Omental fat pad (tissue), 4 donors: ENCODE measurements around the gene ACOXL. TPM values are rescaled to one million over a fixed set of nuclear protein-coding genes. Genes with fewer than 3 reads are reported as not detected.

ENCODE experiments used
- ATAC-seq: fragments of 150-250 bp; one replicate; pipeline ENCODE4 v1.9.1; 2016; ENCODE audit warnings: mild to moderate bottlenecking, moderate library complexity; ENCODE audit not compliant: low FRiP score
- DNase-seq: peaks from one replicate; pipeline ENCODE4 v3.0.0-alpha.2; 2019; ENCODE audit warnings: low spot score
- CTCF ChIP-seq, 3 donors: fragments of 450-650 bp; IDR thresholded peaks; one replicate each; pipeline ENCODE4 v1.5.1; 2016 to 2017; ENCODE audit warnings: antibody characterized with exemption in 3 of 3, mild to moderate bottlenecking in 3 of 3, moderate library complexity in 2 of 3
- total RNA-seq, 4 donors: library from RNA; depleted of rRNA; stranded (reverse); fragments of >200 nt; gene quantifications; one replicate each; pipeline ENCODE4 v1.1.0, GENCODE V29; 2016

Gene ACOXL
- total RNA-seq, 4 donors from 2014 or later, result 0.12 to 0.84 TPM; not detected in 2

DNA sequence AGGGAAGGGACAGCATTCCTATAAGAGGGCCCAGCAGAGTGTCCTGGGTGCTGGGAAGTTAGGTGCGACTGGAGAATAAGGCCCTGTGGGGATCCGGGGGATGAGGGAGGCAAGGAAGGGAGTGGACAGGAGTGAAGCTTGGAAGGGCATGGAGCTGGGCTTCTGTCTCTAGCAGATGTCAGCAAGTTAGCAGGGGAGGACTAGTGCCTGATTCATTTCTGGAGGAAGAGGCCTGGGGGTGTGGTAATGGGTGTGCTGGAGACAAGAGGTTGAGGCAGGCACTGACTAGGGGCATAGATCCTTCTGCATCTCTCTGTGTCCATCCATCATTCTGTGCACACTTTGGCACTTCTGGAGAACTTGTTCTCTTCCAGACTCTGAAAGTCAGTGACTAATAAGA is 134.7 kb downstream of the ACOXL start:
- no peak for ATAC-seq
- no peak for TF ChIP-seq CTCF (IDR thresholded peaks at IDR 0.05)
- no peak for DNase-seq

GRCh38 chr2:110868971-110869370 is 136.6 kb downstream of the ACOXL start:
- no peak for ATAC-seq
- TF ChIP-seq CTCF (IDR thresholded peaks at IDR 0.05), result no peak
- no peak for DNase-seq

GRCh38 chr2:110869472-110870446 is 137.4 kb downstream of the ACOXL start:
- no peak for TF ChIP-seq CTCF (IDR thresholded peaks at IDR 0.05)
- ATAC-seq, result no peak
- DNase-seq, result no peak

GRCh38 chr2:110870545-110870944 is 138.2 kb downstream of the ACOXL start:
- no peak for ATAC-seq
- no peak for DNase-seq
- TF ChIP-seq CTCF (IDR thresholded peaks at IDR 0.05), result no peak

DNA sequence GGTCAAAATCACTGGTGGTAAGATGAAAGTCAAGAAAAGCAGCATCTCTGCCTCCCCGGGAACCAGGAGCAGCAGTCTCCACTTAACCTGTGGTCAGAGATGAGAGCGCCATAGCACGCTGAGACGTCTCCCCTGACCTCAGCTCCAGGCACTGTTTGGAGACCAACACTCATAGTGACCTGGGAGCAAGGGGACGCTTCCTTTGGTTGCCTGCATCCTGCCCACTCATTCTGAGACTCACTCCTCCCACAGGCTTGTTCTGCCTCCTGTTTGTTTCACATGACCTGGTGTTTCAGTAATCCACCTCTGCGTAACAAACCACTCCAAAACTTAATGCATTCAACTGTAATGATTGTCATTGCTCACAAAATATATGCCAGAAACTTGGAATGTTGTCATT is 139.3 kb downstream of the ACOXL start:
- DNase-seq, result no peak
- TF ChIP-seq CTCF (IDR thresholded peaks at IDR 0.05), result no peak
- ATAC-seq, result no peak

DNA sequence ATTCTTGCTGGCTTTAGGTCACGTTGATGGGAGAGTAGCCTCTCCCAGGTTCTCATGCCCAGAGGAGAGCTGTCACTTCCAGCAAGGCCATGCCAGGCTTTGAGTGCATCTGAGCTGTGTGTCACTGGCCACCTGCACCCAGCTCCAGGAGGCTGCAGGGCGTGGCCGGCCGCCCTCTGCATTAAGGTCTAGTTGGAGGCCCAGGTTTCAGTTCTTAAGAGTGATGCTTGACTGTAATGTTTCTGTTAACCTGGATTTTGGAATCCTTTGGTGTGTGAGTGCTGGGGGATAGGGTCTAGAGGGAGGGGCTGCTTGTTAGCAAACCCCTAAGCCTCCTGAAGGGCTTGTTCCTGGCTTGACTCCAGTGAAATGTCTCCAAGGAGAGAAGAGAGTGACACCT is 140.1 kb downstream of the ACOXL start:
- no peak for TF ChIP-seq CTCF (IDR thresholded peaks at IDR 0.05)
- ATAC-seq (no peak), DNase-seq (no peak)

DNA sequence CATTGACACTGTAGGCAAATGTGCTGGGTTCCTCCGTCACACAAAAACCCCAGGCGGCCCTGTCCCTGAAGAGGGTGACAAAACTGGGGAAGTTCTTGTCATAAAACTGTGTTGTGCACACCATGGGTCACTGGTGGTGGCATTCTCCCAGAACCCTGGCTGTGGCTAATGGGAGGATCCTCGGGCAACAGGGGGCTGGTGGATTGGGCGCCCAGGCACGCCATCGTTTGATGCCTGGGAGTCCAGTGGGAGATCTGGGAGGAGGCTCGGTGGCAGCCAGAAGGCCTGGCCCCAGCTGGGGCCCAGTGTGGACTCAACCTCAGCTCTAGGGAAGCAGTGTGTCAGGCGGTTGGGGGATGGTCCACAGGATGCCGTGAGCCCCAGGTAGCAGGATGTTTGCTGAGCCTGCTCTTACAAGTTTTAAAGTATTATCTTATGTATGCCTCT is 140.7 kb downstream of the ACOXL start:
- no peak for DNase-seq
- no peak for ATAC-seq

More for the DNA sequence above, 140.7 kb downstream of the ACOXL start:
- no peak for TF ChIP-seq CTCF (IDR thresholded peaks at IDR 0.05)
